Testis (tissue), 3 donors: ENCODE measurements around the gene JPH2. TPM values are rescaled to one million over a fixed set of nuclear protein-coding genes. Genes with fewer than 3 reads are reported as not detected.

ENCODE experiments used
- DNase-seq: peaks from one replicate; pipeline ENCODE4 v3.0.0-alpha.2; 2019
- H3K27ac ChIP-seq, 2 donors: fragments of 200-600 bp; sonication (generic); one replicate each; pipeline ENCODE4 v1.5.1; 2019
- H3K27me3 ChIP-seq: fragments of 200-600 bp; sonication (generic); one replicate; pipeline ENCODE4 v1.5.1; 2019
- H3K36me3 ChIP-seq: fragments of 200-600 bp; sonication (generic); one replicate; pipeline ENCODE4 v1.5.1; 2017; ENCODE audit warnings: low read depth; ENCODE audit errors: missing control alignments
- H3K4me1 ChIP-seq: fragments of 200-600 bp; sonication (generic); one replicate; pipeline ENCODE4 v1.5.1; 2019
- H3K4me3 ChIP-seq, 2 donors: fragments of 200-600 bp; sonication (generic); one replicate each; pipeline ENCODE4 v1.5.1; 2017 to 2019
- H3K9me3 ChIP-seq: fragments of 200-600 bp; sonication (generic); one replicate; pipeline ENCODE4 v1.5.1; 2017
- CTCF ChIP-seq, 3 experiments: fragments of 450-650 bp in 2 of 3; fragments of 200-600 bp in 1 of 3; sonication (generic) in 1 of 3; IDR thresholded peaks; one replicate each; pipeline ENCODE4 v1.5.1; 2016 to 2019; ENCODE audit warnings: antibody characterized with exemption in 3 of 3, mild to moderate bottlenecking in 2 of 3, moderate library complexity in 1 of 3
- POLR2A ChIP-seq: fragments of 450-650 bp; IDR thresholded peaks from one replicate; pipeline ENCODE4 v1.6.1; 2017; ENCODE audit warnings: antibody characterized with exemption, mild to moderate bottlenecking, moderate library complexity
- WGBS, 2 donors: methylation state at CpG; one replicate each; pipeline ENCODE4 v1.1.5; 2018; 5-methylcytosine and 5-hydroxymethylcytosine counted together
- intact Hi-C: fragments of 100-400 bp; cut with DNase I; formaldehyde crosslinking; loops from one replicate; pipeline ENCODE4 v1.15.1; 2023; ENCODE audit warnings: low total_unique reads
- polyA plus RNA-seq: library from polyadenylated mRNA; stranded (reverse); fragments of 350-450 nt; fragmentation: Illumina TruSeq; extraction: RNeasy Lipid Tissue Mini Kit (QIAGEN cat#74804); gene quantifications from one replicate; pipeline ENCODE4 v1.2.3, GENCODE V29; 2014; ENCODE audit warnings: low read depth, low replicate concordance; ENCODE audit not compliant: insufficient read depth
- total RNA-seq, 2 donors: library from RNA; depleted of rRNA; stranded (reverse); fragments of >200 nt; gene quantifications; one replicate each; pipeline ENCODE4 v1.2.3, GENCODE V29; 2016

JPH2 gene
- total and polyA plus RNA-seq, 3 donors from 2014 or later, result 1.9 to 3.7 (median 3.2) TPM

DNA sequence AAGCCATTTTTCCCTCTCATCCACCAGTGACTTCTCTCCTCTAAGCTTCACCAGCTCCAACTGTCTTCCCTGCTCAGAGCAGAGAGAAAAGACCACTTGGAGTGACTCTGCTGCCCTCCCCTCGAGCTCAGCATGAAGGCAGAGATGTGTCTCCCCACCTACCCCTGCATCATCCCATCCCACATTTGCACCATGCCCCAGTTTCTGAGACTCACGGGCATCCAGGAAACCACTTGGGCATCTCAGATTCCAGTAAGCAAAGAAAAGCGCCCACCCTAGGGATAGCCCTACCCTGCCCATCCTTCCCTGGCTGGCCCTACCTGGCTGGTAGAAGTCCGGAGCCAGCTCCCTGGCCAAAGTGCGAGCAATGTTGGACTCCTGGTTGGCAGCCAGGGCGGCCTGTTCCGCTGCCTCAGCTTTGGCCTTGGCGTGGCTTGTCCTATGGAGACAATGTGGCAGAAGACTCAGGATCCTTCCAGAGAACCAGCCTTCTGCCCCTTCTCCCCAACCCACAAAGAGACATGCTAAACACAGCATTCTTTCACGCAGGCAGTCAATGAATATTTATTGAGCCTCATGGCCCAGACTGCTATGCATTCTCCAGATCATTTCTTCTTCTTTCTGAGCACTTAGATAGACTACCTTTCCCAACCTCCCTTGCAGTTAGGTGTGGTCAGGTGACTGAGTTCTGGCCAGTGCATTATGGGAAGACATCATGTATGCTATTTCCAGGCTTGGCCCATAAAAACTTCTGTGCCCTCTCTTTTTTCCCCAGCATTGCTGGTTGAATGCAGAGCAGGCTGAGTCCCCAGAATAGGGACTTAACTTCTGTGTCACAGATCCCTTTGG, 68.6 kb downstream of the JPH2 start:
- Histone ChIP-seq H3K4me1 (no peaks in the 10 kb centered on the region), H3K27ac (no peak overlapping the region)

GRCh38 chr20:44117296-44118184, 69.4 kb downstream of the JPH2 start:
- H3K4me1 ChIP-seq, result no peaks in the 10 kb centered on the region
- H3K4me3 ChIP-seq, result no peak overlapping the region
- intact Hi-C loops, result loop anchor here (5.0 kb wide), 1 partner anchor 75 kb away; no protein-coding TSS in a partner anchor
- no peak overlapping the region for H3K27ac ChIP-seq
- H3K9me3 ChIP-seq, result no peaks in the 10 kb centered on the region
- no peaks in the 10 kb centered on the region for H3K36me3 ChIP-seq
- no peak for DNase-seq
- no peaks in the 10 kb centered on the region for H3K27me3 ChIP-seq
- TF ChIP-seq CTCF (IDR thresholded peaks at IDR 0.05), result no peak
- TF ChIP-seq POLR2A, result no peak
- 78 to 80% methylated on average over 7 to 8 of the region's 8 CpGs for WGBS, 2 donors

More for the DNA sequence above, 68.6 kb downstream of the JPH2 start:
- intact Hi-C loops, result loop anchor here (5.0 kb wide), 1 partner anchor 74 kb away; no protein-coding TSS in a partner anchor
- Histone ChIP-seq H3K36me3 (no peaks in the 10 kb centered on the region), H3K4me3 (no peak overlapping the region), H3K9me3 (no peaks in the 10 kb centered on the region), H3K27me3 (no peaks in the 10 kb centered on the region)
- 86 to 90% methylated on average over 9 of the region's 9 CpGs for WGBS, 2 donors
- no peak for DNase-seq
- TF ChIP-seq POLR2A (no peak), CTCF (IDR thresholded peaks at IDR 0.05) (no peak)

GRCh38 chr20:44115762-44116644, 71.0 kb downstream of the JPH2 start:
- intact Hi-C loops, result loop anchor here (5.0 kb wide), 1 partner anchor 76 kb away; no protein-coding TSS in a partner anchor
- no peaks in the 10 kb centered on the region for H3K4me1 ChIP-seq
- 26 to 34% methylated on average over 5 to 38 of the region's 76 CpGs for WGBS, 2 donors
- no peak for DNase-seq
- H3K36me3 ChIP-seq, result no peaks in the 10 kb centered on the region
- no peaks in the 10 kb centered on the region for H3K9me3 ChIP-seq
- no peak for TF ChIP-seq POLR2A
- no peak for TF ChIP-seq CTCF (IDR thresholded peaks at IDR 0.05)
- H3K27me3 ChIP-seq, result no peaks in the 10 kb centered on the region
- H3K27ac ChIP-seq, result no peak overlapping the region
- H3K4me3 ChIP-seq, result peak overlapping the region; percentile 12 to 31

DNA sequence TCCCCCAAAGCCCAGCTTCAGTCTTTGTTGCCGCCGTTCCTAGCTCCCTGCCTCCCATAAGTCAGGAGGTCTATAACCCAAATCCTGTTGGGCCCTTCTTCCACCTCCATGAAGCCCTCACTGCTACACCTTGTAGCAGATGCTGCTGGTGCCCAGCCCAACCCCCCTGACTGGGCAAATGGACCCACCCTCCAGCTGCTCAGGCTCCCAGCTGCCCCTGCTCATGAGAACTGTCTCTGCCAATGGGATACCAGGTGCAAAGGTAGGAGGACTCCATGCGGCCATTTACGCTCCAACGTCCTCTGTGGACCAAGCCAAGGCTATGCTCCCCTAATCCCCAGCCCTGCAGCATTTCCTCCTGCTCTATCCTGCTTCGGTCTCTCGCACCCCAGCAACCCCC, 71.8 kb downstream of the JPH2 start:
- no peak for TF ChIP-seq CTCF (IDR thresholded peaks at IDR 0.05)
- TF ChIP-seq POLR2A, result no peak
- DNase-seq, result no peak
- intact Hi-C loops, result loop anchor here (5.0 kb wide), 1 partner anchor 77 kb away; no protein-coding TSS in a partner anchor
- Histone ChIP-seq H3K4me1 (no peaks in the 10 kb centered on the region), H3K9me3 (no peaks in the 10 kb centered on the region), H3K27ac (no peak overlapping the region), H3K4me3 (peak overlapping the region in 1 of 2 donors; percentile 31), H3K27me3 (no peaks in the 10 kb centered on the region), H3K36me3 (no peaks in the 10 kb centered on the region)
- WGBS, 2 donors, result 61 to 76% methylated on average over 6 to 7 of the region's 7 CpGs
